ENCODE results near the gene IFT25. TPM values are rescaled to one million over a fixed set of nuclear protein-coding genes. Genes with fewer than 3 reads are reported as not detected.
"Not testable (repeated sequence)": the region's sequence is repeated elsewhere in the genome, so short reads cannot be mapped to it uniquely, and the experiment has no call there.

Gene IFT25
- total RNA-seq, 2 experiments from 2014 or later = 60.5 to 63.5 TPM

GRCh38 chr1:53975861-53976260, 30.4 kb upstream of the IFT25 start:
- no peaks in the 10 kb centered on the region for H3K9me3 Mint-ChIP-seq
- H3K4me1 Mint-ChIP-seq (ENCODE audit: low read depth) = peaks cover 3% of the 10 kb centered on the region

GRCh38 chr1:53971718-53972117, 26.2 kb upstream of the IFT25 start:
- no peak for DNase-seq
- no peak overlapping the region for H3K4me3 Mint-ChIP-seq
- no peak for TF ChIP-seq CTCF (IDR thresholded peaks at IDR 0.05)
- intact Hi-C loops (cut with micrococcal nuclease) = no loop called here
- H3K4me1 Mint-ChIP-seq (ENCODE audit: low read depth) = peaks cover 3% of the 10 kb centered on the region
- ChIA-PET CTCF (interaction anchor here (5.9 kb wide), 1 partner anchor 12 kb away, joined by 25 read pairs; no protein-coding TSS in a partner anchor), POLR2A (interaction anchor here (0.6 kb wide), 1 partner anchor 68 kb away, joined by 3 read pairs; no protein-coding TSS in a partner anchor)
- H3K36me3 Mint-ChIP-seq (ENCODE audit: low read depth) = peaks cover 19% of the 10 kb centered on the region
- H3K9me3 Mint-ChIP-seq = no peaks in the 10 kb centered on the region
- no peaks in the 10 kb centered on the region for H3K27me3 Mint-ChIP-seq
- H3K27ac Mint-ChIP-seq = no peak overlapping the region
- ATAC-seq = no peak

More at GRCh38 chr1:53975861-53976260, 30.4 kb upstream of the IFT25 start:
- ChIA-PET POLR2A (no interaction called here), CTCF (no interaction called here)
- no peak for TF ChIP-seq CTCF (IDR thresholded peaks at IDR 0.05)
- H3K27me3 Mint-ChIP-seq = no peaks in the 10 kb centered on the region
- H3K4me3 Mint-ChIP-seq = no peak overlapping the region
- ATAC-seq (no peak), DNase-seq (no peak)
- H3K27ac Mint-ChIP-seq = no peak overlapping the region
- intact Hi-C loops (cut with micrococcal nuclease) = no loop called here
- H3K36me3 Mint-ChIP-seq (ENCODE audit: low read depth) = peaks cover 6% of the 10 kb centered on the region

DNA sequence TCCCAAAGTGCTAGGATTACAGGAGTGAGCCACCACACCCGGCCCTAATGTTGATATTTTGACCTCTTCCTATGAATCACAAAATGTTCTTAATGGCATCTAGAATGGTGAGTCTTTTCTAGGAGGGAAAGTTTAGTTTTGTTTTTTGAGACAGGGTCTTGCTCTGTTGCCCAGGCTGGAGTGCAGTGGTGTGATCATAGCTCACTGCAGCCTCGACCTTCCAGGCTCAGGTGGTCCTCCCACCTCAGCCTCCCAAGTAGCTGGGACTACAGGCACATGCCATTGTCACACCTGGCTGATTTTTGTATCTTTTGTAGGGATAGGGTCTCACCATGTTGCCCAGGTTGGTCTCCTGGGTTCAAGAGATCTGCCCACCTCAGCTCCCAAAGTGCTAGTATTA, 23.8 kb upstream of the IFT25 start:
- DNase-seq; ATAC-seq; H3K9me3 Mint-ChIP-seq; intact Hi-C loops (cut with micrococcal nuclease); H3K4me1 Mint-ChIP-seq (ENCODE audit: low read depth); POLR2A ChIA-PET; H3K27ac Mint-ChIP-seq; H3K4me3 Mint-ChIP-seq; H3K27me3 Mint-ChIP-seq: not testable (repeated sequence)
- CTCF ChIA-PET = interaction anchor here (5.9 kb wide), 1 partner anchor 10 kb away, joined by 25 read pairs; no protein-coding TSS in a partner anchor
- peaks cover 22% of the 10 kb centered on the region for H3K36me3 Mint-ChIP-seq (ENCODE audit: low read depth)

GRCh38 chr1:53968125-53968513, 22.6 kb upstream of the IFT25 start:
- H3K36me3 Mint-ChIP-seq (ENCODE audit: low read depth) = peaks cover 22% of the 10 kb centered on the region
- H3K27me3 Mint-ChIP-seq = no peaks in the 10 kb centered on the region
- H3K4me1 Mint-ChIP-seq (ENCODE audit: low read depth) = peaks cover 3% of the 10 kb centered on the region
- no peak for TF ChIP-seq CTCF (IDR thresholded peaks at IDR 0.05)
- ATAC-seq (no peak), DNase-seq (no peak)
- POLR2A ChIA-PET = no interaction called here
- intact Hi-C loops (cut with micrococcal nuclease) = no loop called here
- H3K9me3 Mint-ChIP-seq = no peaks in the 10 kb centered on the region
- CTCF ChIA-PET = no interaction called here
- H3K27ac Mint-ChIP-seq = no peak overlapping the region
- H3K4me3 Mint-ChIP-seq = no peak overlapping the region

DNA sequence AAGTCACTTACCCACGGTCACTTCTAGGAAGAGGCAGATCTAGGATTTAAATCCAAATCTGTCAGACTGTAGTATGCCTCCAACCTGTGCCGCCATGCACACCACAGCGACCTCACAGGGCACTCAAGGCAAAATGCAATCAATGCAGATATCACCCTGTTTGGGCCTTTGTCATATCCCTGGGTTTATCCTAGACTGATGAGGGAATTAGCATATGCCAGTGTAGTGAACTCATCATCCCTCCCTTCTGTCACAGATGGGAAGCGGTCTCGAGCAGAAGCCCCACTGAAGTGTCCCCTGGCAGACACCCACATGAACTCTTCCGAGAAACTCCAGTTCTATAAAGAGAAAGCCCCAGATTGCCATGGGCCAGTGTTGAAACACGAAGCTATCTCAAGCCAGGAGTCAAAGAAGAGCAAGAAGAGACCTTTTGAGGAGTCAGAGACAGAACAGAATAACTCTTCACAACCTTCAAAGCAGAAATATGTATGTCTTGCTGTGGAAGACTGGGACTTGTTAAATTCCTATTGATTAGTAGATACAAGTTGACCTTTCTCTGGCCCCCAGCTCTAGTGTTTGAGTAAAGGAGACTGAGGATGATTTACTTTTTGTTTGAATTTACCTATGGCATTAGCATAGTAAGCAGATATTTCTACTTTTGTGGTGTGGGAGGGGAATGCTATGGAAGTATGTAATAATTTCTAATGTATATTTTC, 22.1 kb upstream of the IFT25 start:
- ATAC-seq (no peak), DNase-seq (no peak)
- H3K36me3 Mint-ChIP-seq (ENCODE audit: low read depth) = peaks cover 21% of the 10 kb centered on the region
- peaks cover 3% of the 10 kb centered on the region for H3K4me1 Mint-ChIP-seq (ENCODE audit: low read depth)
- H3K9me3 Mint-ChIP-seq = no peaks in the 10 kb centered on the region
- intact Hi-C loops (cut with micrococcal nuclease) = no loop called here
- no peak for TF ChIP-seq CTCF (IDR thresholded peaks at IDR 0.05)
- no peak overlapping the region for H3K4me3 Mint-ChIP-seq
- ChIA-PET POLR2A (no interaction called here), CTCF (no interaction called here)
- H3K27me3 Mint-ChIP-seq = no peaks in the 10 kb centered on the region
- H3K27ac Mint-ChIP-seq = no peak overlapping the region
